ENCODE data around the gene STARD3NL. TPM values are rescaled to one million over a fixed set of nuclear protein-coding genes. Genes with fewer than 3 reads are reported as not detected.

Gene STARD3NL
- total RNA-seq, 2 experiments from 2014 or later: 14.4 to 15.7 TPM

GRCh38 chr7:38182450-38182849 lies 4.4 kb downstream of the STARD3NL start:
- Histone ChIP-seq H3K4me3 (ENCODE audit: low read length) (no peak overlapping the region), H3K9me3 (ENCODE audit: control insufficient read depth in 1 of 2, insufficient read depth in 1 of 2, low read length in 2 of 2) (no peaks in the 10 kb centered on the region), H3K27me3 (ENCODE audit: control insufficient read depth in 1 of 2, insufficient read depth in 2 of 2, low read length in 2 of 2) (no peaks in the 10 kb centered on the region), H3K27ac (ENCODE audit: low read depth in 1 of 2, low read length in 2 of 2) (no peak overlapping the region), H3K36me3 (ENCODE audit: insufficient read depth, low read length) (no peaks in the 10 kb centered on the region), H3K4me1 (ENCODE audit: insufficient read depth, low read length) (peaks cover 4% of the 10 kb centered on the region)
- Mint-ChIP-seq H3K27me3 (no peaks in the 10 kb centered on the region), H3K9me3 (no peaks in the 10 kb centered on the region), H3K4me1 (ENCODE audit: low read depth) (peaks cover 34% of the 10 kb centered on the region), H3K27ac (no peak overlapping the region), H3K36me3 (ENCODE audit: low read depth) (peaks cover 11% of the 10 kb centered on the region), H3K4me3 (no peak overlapping the region)
- ChIA-PET CTCF (interaction anchor here (1.2 to 3.1 kb wide), 4 partner anchors 11 to 186 kb away, joined by 3 to 13 read pairs (median 8); no protein-coding TSS in a partner anchor), POLR2A (no interaction called here)
- no peak for DNase-seq
- ATAC-seq (ENCODE audit: poor library complexity): no peak
- TF ChIP-seq CTCF (IDR thresholded peaks at IDR 0.05): no peak
- intact Hi-C loops (cut with DNase I, micrococcal nuclease): loop anchor here in 1 of 2 experiments (10.0 kb wide), 1 partner anchor 78 kb away; no protein-coding TSS in a partner anchor

GRCh38 chr7:38185395-38186307 lies 7.6 kb downstream of the STARD3NL start:
- no peak for TF ChIP-seq CTCF (IDR thresholded peaks at IDR 0.05)
- no peak overlapping the region for H3K4me3 Mint-ChIP-seq
- H3K4me1 Mint-ChIP-seq (ENCODE audit: low read depth): peaks cover 25% of the 10 kb centered on the region
- Histone ChIP-seq H3K27me3 (ENCODE audit: control insufficient read depth in 1 of 2, insufficient read depth in 2 of 2, low read length in 2 of 2) (no peaks in the 10 kb centered on the region), H3K27ac (ENCODE audit: low read depth in 1 of 2, low read length in 2 of 2) (no peak overlapping the region), H3K9me3 (ENCODE audit: control insufficient read depth in 1 of 2, insufficient read depth in 1 of 2, low read length in 2 of 2) (no peaks in the 10 kb centered on the region), H3K36me3 (ENCODE audit: insufficient read depth, low read length) (no peaks in the 10 kb centered on the region), H3K4me3 (ENCODE audit: low read length) (no peak overlapping the region), H3K4me1 (ENCODE audit: insufficient read depth, low read length) (no peaks in the 10 kb centered on the region)
- no peak overlapping the region for H3K27ac Mint-ChIP-seq
- DNase-seq (no peak), ATAC-seq (ENCODE audit: poor library complexity) (no peak)
- H3K9me3 Mint-ChIP-seq: no peaks in the 10 kb centered on the region
- ChIA-PET POLR2A (no interaction called here), CTCF (interaction anchor here (1.3 to 1.4 kb wide), 2 partner anchors 15 to 30 kb away, joined by 3 to 5 read pairs; no protein-coding TSS in a partner anchor)
- peaks cover 3% of the 10 kb centered on the region for H3K36me3 Mint-ChIP-seq (ENCODE audit: low read depth)
- no peaks in the 10 kb centered on the region for H3K27me3 Mint-ChIP-seq
- intact Hi-C loops (cut with DNase I, micrococcal nuclease): loop anchor here in 1 of 2 experiments (10.0 kb wide), 1 partner anchor 81 kb away; no protein-coding TSS in a partner anchor

GRCh38 chr7:38186593-38187314 lies 8.7 kb downstream of the STARD3NL start:
- H3K9me3 Mint-ChIP-seq: no peaks in the 10 kb centered on the region
- no peak overlapping the region for H3K27ac Mint-ChIP-seq
- intact Hi-C loops (cut with DNase I, micrococcal nuclease): loop anchor here in 1 of 2 experiments (10.0 kb wide), 1 partner anchor 82 kb away; no protein-coding TSS in a partner anchor
- no peaks in the 10 kb centered on the region for H3K27me3 Mint-ChIP-seq
- ChIA-PET CTCF (interaction anchor here (1.3 to 2.8 kb wide), 2 partner anchors 14 to 29 kb away, joined by 3 to 13 read pairs; no protein-coding TSS in a partner anchor), POLR2A (no interaction called here)
- H3K4me1 Mint-ChIP-seq (ENCODE audit: low read depth): peaks cover 22% of the 10 kb centered on the region
- peaks cover 3% of the 10 kb centered on the region for H3K36me3 Mint-ChIP-seq (ENCODE audit: low read depth)
- no peaks in the 10 kb centered on the region for H3K36me3 ChIP-seq (ENCODE audit: insufficient read depth, low read length)
- DNase-seq (no peak), ATAC-seq (ENCODE audit: poor library complexity) (no peak)
- no peak overlapping the region for H3K4me3 ChIP-seq (ENCODE audit: low read length)
- no peak overlapping the region for H3K27ac ChIP-seq (ENCODE audit: low read depth in 1 of 2, low read length in 2 of 2)
- no peaks in the 10 kb centered on the region for H3K27me3 ChIP-seq (ENCODE audit: control insufficient read depth in 1 of 2, insufficient read depth in 2 of 2, low read length in 2 of 2)
- no peaks in the 10 kb centered on the region for H3K4me1 ChIP-seq (ENCODE audit: insufficient read depth, low read length)
- H3K4me3 Mint-ChIP-seq: no peak overlapping the region
- no peaks in the 10 kb centered on the region for H3K9me3 ChIP-seq (ENCODE audit: control insufficient read depth in 1 of 2, insufficient read depth in 1 of 2, low read length in 2 of 2)
- TF ChIP-seq CTCF (IDR thresholded peaks at IDR 0.05): no peak

All from CD4-positive, alpha-beta T cell (primary cell).